ENCODE data around the gene SAMD8. TPM values are rescaled to one million over a fixed set of nuclear protein-coding genes. Genes with fewer than 3 reads are reported as not detected.
A peak's percentile ranks its signal among the peaks of the same experiment; 100 is the strongest.

Gene SAMD8
- 26.8 and 29.2 TPM in 2 replicates for total RNA-seq
- 9.6 and 10.7 TPM in 2 replicates for polyA plus RNA-seq

DNA sequence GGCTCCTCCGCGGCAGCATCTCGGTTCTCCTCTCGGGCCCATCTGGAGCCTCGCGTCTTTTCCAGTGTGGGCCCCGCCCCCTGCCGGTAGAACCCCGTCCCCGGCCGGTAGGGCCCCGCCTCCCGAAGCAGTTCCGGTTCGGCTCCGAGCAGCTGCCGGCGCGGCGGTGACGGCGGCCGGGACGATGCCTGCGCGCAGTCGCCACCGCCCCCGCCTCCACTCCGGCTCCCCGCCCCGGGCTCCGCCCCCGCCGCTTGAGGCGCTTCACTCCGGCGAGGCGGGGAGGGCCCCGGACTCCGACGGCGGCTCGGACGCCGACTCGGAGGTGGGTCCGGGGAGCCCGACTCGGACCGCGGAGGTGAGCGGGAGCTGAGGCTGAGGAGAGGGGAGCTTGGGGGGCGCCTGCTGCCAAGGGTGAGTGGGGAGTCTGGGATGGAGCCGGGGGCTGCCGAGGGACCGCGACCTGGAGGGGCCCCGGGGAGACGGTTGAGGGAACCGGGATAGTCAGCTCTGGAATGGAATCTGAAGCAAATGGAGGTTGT is at the start of gene SAMD8:
Gene SAMD8 (plus strand): TSS at position 292 of the 542 bp plus-strand sequence. CDS start 38,873 bp downstream, outside the sequence.
- peaks cover 28% of the 10 kb centered on the region for H4K20me1 ChIP-seq (ENCODE audit: insufficient read depth, poor library complexity, severe bottlenecking)
- H3K27me3 ChIP-seq, result no peaks in the 10 kb centered on the region
- peak within 1 kb of the TSS; percentile 89 for H2AFZ ChIP-seq
- peak; percentile 99 for DNase-seq (ENCODE audit: low spot score)
- WGBS (ENCODE audit: low lambda C conversion rate, missing lambda C conversion rate), result 0% methylated on average over 24 of the region's 61 CpGs
- H3K4me1 ChIP-seq (ENCODE audit: insufficient read depth), result peaks cover 14% of the 10 kb centered on the region
- H3K4me2 ChIP-seq, result peak within 1 kb of the TSS; percentile 81
- TF ChIP-seq EZH2phosphoT487 (IDR thresholded peaks at IDR 0.05; ENCODE audit: low read depth, severe bottlenecking, unreplicated experiment), result no peak
- TF ChIP-seq EZH2 (IDR thresholded peaks at IDR 0.05; ENCODE audit: borderline replicate concordance), result no peak
- TF ChIP-seq CTCF (IDR thresholded peaks at IDR 0.05; ENCODE audit: poor library complexity), result peak; percentile 16
- H3K36me3 ChIP-seq (replicated peaks; ENCODE audit: insufficient read depth, low read depth), result no peaks in the 10 kb centered on the region
- peak within 1 kb of the TSS; percentile 72 for H3K4me3 ChIP-seq
- no peaks in the 10 kb centered on the region for H3K9me3 ChIP-seq (ENCODE audit: low read depth)
- H3K79me2 ChIP-seq, result peaks cover 40% of the 10 kb centered on the region
- no peaks in the 10 kb centered on the region for H3K9me2 ChIP-seq (replicated peaks; ENCODE audit: insufficient read depth)
- H3K27ac ChIP-seq, result peak within 1 kb of the TSS; percentile 98

GRCh38 chr10:75061709-75062505 is 49.5 kb upstream of the SAMD8 start:
- no peaks in the 10 kb centered on the region for H3K36me3 ChIP-seq (replicated peaks; ENCODE audit: insufficient read depth, low read depth)
- H2AFZ ChIP-seq, result no peak overlapping the region
- no peaks in the 10 kb centered on the region for H3K4me1 ChIP-seq (ENCODE audit: insufficient read depth)
- H3K9me2 ChIP-seq (replicated peaks; ENCODE audit: insufficient read depth), result no peaks in the 10 kb centered on the region
- no peak overlapping the region for H3K4me2 ChIP-seq
- TF ChIP-seq EZH2 (IDR thresholded peaks at IDR 0.05; ENCODE audit: borderline replicate concordance), result no peak
- no peak for TF ChIP-seq CTCF (IDR thresholded peaks at IDR 0.05; ENCODE audit: poor library complexity)
- TF ChIP-seq EZH2phosphoT487 (IDR thresholded peaks at IDR 0.05; ENCODE audit: low read depth, severe bottlenecking, unreplicated experiment), result no peak
- H3K79me2 ChIP-seq, result no peaks in the 10 kb centered on the region
- 86% methylated on average over 15 of the region's 15 CpGs for WGBS (ENCODE audit: low lambda C conversion rate, missing lambda C conversion rate)
- no peaks in the 10 kb centered on the region for H3K9me3 ChIP-seq (ENCODE audit: low read depth)
- no peaks in the 10 kb centered on the region for H3K27me3 ChIP-seq
- DNase-seq (ENCODE audit: low spot score), result no peak
- peak overlapping the region; percentile 72 for H3K27ac ChIP-seq
- H3K4me3 ChIP-seq, result no peak overlapping the region
- H4K20me1 ChIP-seq (ENCODE audit: insufficient read depth, poor library complexity, severe bottlenecking), result no peaks in the 10 kb centered on the region

DNA sequence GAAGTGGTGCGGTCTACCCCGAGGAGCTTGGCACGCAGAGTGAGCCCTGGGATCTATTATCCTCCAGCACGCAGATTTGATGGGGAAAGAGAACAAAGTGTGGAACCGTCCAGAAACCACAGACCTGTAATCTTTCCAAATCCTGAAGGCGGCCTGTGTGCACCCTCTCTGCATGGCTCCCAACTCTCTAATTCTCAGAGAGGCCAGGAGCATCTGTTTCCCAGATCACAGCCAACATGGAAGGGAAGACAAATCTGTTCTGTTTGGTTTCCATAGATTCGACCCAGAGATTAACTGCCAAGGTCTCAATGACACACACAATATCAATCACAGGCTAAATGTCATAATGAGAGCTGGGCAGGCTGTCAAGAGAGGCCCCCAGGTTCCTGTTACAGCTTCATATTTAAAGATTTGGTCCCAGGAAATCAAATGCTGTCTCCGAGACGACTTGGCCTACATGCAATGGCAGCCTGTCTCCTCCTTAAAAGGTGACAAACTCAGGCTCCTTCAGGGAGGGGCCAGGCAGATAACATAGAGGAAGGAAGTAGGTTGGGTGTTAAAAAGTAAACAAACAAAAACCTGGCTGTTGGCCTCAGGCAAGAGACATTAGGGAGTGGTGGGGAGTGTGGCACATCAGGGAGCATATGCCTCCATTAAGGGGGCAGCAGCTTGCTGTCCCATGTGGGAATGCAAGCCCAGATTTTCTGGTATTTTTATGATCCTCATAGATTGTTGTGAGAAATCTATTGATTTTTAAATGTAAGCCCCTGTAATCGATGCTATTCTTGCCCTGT is 48.8 kb upstream of the SAMD8 start:
- H3K9me2 ChIP-seq (replicated peaks; ENCODE audit: insufficient read depth), result no peaks in the 10 kb centered on the region
- H3K4me3 ChIP-seq, result no peak overlapping the region
- H3K4me2 ChIP-seq, result no peak overlapping the region
- no peak overlapping the region for H2AFZ ChIP-seq
- no peak for DNase-seq (ENCODE audit: low spot score)
- no peaks in the 10 kb centered on the region for H3K36me3 ChIP-seq (replicated peaks; ENCODE audit: insufficient read depth, low read depth)
- H3K79me2 ChIP-seq, result no peaks in the 10 kb centered on the region
- peak overlapping the region; percentile 72 for H3K27ac ChIP-seq
- no peaks in the 10 kb centered on the region for H3K27me3 ChIP-seq
- H3K9me3 ChIP-seq (ENCODE audit: low read depth), result no peaks in the 10 kb centered on the region
- 72% methylated on average over 10 of the region's 10 CpGs for WGBS (ENCODE audit: low lambda C conversion rate, missing lambda C conversion rate)
- H3K4me1 ChIP-seq (ENCODE audit: insufficient read depth), result no peaks in the 10 kb centered on the region
- no peaks in the 10 kb centered on the region for H4K20me1 ChIP-seq (ENCODE audit: insufficient read depth, poor library complexity, severe bottlenecking)
- TF ChIP-seq CTCF (IDR thresholded peaks at IDR 0.05; ENCODE audit: poor library complexity) (no peak), EZH2 (IDR thresholded peaks at IDR 0.05; ENCODE audit: borderline replicate concordance) (no peak), EZH2phosphoT487 (IDR thresholded peaks at IDR 0.05; ENCODE audit: low read depth, severe bottlenecking, unreplicated experiment) (no peak)
